Uterus (tissue), 2 donors: ENCODE measurements around the gene CR2.

Source experiments
- CTCF ChIP-seq, 4 experiments: fragments of 200-600 bp in 2 of 4; fragments of 450-650 bp in 2 of 4; sonication (generic) in 2 of 4; IDR thresholded peaks; one replicate each; pipeline ENCODE4 v1.5.1; 2016 to 2019; ENCODE audit warnings: antibody characterized with exemption in 4 of 4, mild to moderate bottlenecking in 2 of 4, moderate library complexity in 1 of 4
- POLR2A ChIP-seq, 2 donors: fragments of 450-650 bp; IDR thresholded peaks; one replicate each; pipeline ENCODE4 v1.6.1; 2016; ENCODE audit warnings: antibody characterized with exemption in 2 of 2, mild to moderate bottlenecking in 1 of 2, moderate library complexity in 1 of 2

GRCh38 chr1:207503950-207504349 lies 49.8 kb downstream of the CR2 start:
- TF ChIP-seq POLR2A (IDR thresholded peaks at IDR 0.05) (no peak), CTCF (IDR thresholded peaks at IDR 0.05) (no peak)
